ENCODE measurements around the gene PICK1.

The PICK1 gene

GRCh38 chr22:38080474-38080849 is 23.3 kb downstream of the PICK1 start:
- H3K27ac ChIP-seq, result peak overlapping the region; percentile 78
- TF ChIP-seq ZFX (IDR thresholded peaks at IDR 0.05; ENCODE audit: borderline replicate concordance) (no peak), CTCF (IDR thresholded peaks at IDR 0.05) (no peak)

GRCh38 chr22:38080850-38081635 is 23.8 kb downstream of the PICK1 start:
- H3K27ac ChIP-seq, result peak overlapping the region; percentile 78
- no peak for TF ChIP-seq CTCF (IDR thresholded peaks at IDR 0.05)
- no peak for TF ChIP-seq ZFX (IDR thresholded peaks at IDR 0.05; ENCODE audit: borderline replicate concordance)

GRCh38 chr22:38081636-38081940 is 24.4 kb downstream of the PICK1 start:
- peak overlapping the region; percentile 78 for H3K27ac ChIP-seq
- no peak for TF ChIP-seq ZFX (IDR thresholded peaks at IDR 0.05; ENCODE audit: borderline replicate concordance)
- TF ChIP-seq CTCF (IDR thresholded peaks at IDR 0.05), result no peak

- H3K27ac ChIP-seq, result peak overlapping the region; percentile 78
- TF ChIP-seq CTCF (IDR thresholded peaks at IDR 0.05), result no peak
- TF ChIP-seq ZFX (IDR thresholded peaks at IDR 0.05; ENCODE audit: borderline replicate concordance), result no peak
Measured at GRCh38 chr22:38081941-38082828, 25.0 kb downstream of the PICK1 start.

GRCh38 chr22:38082986-38083710 is 25.9 kb downstream of the PICK1 start:
- no peak for TF ChIP-seq CTCF (IDR thresholded peaks at IDR 0.05)
- TF ChIP-seq ZFX (IDR thresholded peaks at IDR 0.05; ENCODE audit: borderline replicate concordance), result no peak
- H3K27ac ChIP-seq, result peak overlapping the region; percentile 17; the same call in 1 of the 2 replicates

GRCh38 chr22:38083931-38084631 is 26.9 kb downstream of the PICK1 start, which contains the start of gene SLC16A8:
Gene SLC16A8 (minus strand): TSS chr22:38084184. CDS start chr22:38082873, 1,311 bp downstream.
- TF ChIP-seq ZFX (IDR thresholded peaks at IDR 0.05; ENCODE audit: borderline replicate concordance) (no peak), CTCF (IDR thresholded peaks at IDR 0.05) (no peak)
- peak within 1 kb of the TSS; percentile 17; the same call in 1 of the 2 replicates for H3K27ac ChIP-seq

Data from 22Rv1 (cell line).